ENCODE results near the gene GLOD4. TPM values are rescaled to one million over a fixed set of nuclear protein-coding genes. Genes with fewer than 3 reads are reported as not detected.

Gene GLOD4
- total and polyA plus RNA-seq, 2 donors (not counting 1 experiment from before 2014, with no cell fraction given), result 31.7 to 62.8 TPM

GRCh38 chr17:753418-753817, 28.7 kb downstream of the GLOD4 start:
- Histone ChIP-seq H3K36me3 (ENCODE audit: control insufficient read depth, insufficient read depth, low read length) (no peaks in the 10 kb centered on the region), H3K79me2 (ENCODE audit: control insufficient read depth, insufficient read depth, low read length) (peaks cover 26% of the 10 kb centered on the region), H3K27ac (ENCODE audit: insufficient read depth, low read length) (no peak overlapping the region), H3K9ac (ENCODE audit: insufficient read depth, low read length) (no peak overlapping the region), H4K20me1 (ENCODE audit: control insufficient read depth, extremely low read depth, insufficient read depth, low read length) (no peaks in the 10 kb centered on the region), H3K4me3 (replicated peaks in 1 of 4; ENCODE audit: control extremely low read depth in 1 of 4, insufficient read depth in 1 of 4, low read depth in 3 of 4, low read length in 4 of 4) (no peak overlapping the region), H3K27me3 (ENCODE audit: control insufficient read depth, insufficient read depth, low read length) (no peaks in the 10 kb centered on the region), H2AFZ (ENCODE audit: low read length) (no peak overlapping the region), H3K4me1 (ENCODE audit: control insufficient read depth, extremely low read depth, insufficient read depth, low read length) (peaks cover 4% of the 10 kb centered on the region), H3K4me2 (ENCODE audit: extremely low read depth, insufficient read depth, low read length) (no peak overlapping the region), H3K9me3 (ENCODE audit: control insufficient read depth, insufficient read depth, low read depth, low read length) (no peaks in the 10 kb centered on the region)
- TF ChIP-seq CTCF (conservative IDR thresholded peaks at IDR 0.05 in 1 of 2, IDR thresholded peaks at IDR 0.05 in 1 of 2; ENCODE audit: low read depth in 1 of 2, low read length in 2 of 2), result no peak
- no peak for TF ChIP-seq EZH2 (IDR thresholded peaks at IDR 0.05; ENCODE audit: low read length, missing control alignments)
- no peak for DNase-seq (ENCODE audit: low read depth in 2 of 2)

GRCh38 chr17:752620-753219, 29.4 kb downstream of the GLOD4 start:
- Histone ChIP-seq H3K9ac (ENCODE audit: insufficient read depth, low read length) (peak overlapping the region; percentile 73), H3K4me1 (ENCODE audit: control insufficient read depth, extremely low read depth, insufficient read depth, low read length) (peaks cover 4% of the 10 kb centered on the region), H3K79me2 (ENCODE audit: control insufficient read depth, insufficient read depth, low read length) (peaks cover 29% of the 10 kb centered on the region), H3K9me3 (ENCODE audit: control insufficient read depth, insufficient read depth, low read depth, low read length) (no peaks in the 10 kb centered on the region), H2AFZ (ENCODE audit: low read length) (peak overlapping the region; percentile 88), H3K27me3 (ENCODE audit: control insufficient read depth, insufficient read depth, low read length) (no peaks in the 10 kb centered on the region), H3K27ac (ENCODE audit: insufficient read depth, low read length) (peak overlapping the region; percentile 80), H3K4me3 (replicated peaks in 1 of 4; ENCODE audit: control extremely low read depth in 1 of 4, insufficient read depth in 1 of 4, low read depth in 3 of 4, low read length in 4 of 4) (peak overlapping the region; percentile 75 to 89 (median 80)), H4K20me1 (ENCODE audit: control insufficient read depth, extremely low read depth, insufficient read depth, low read length) (no peaks in the 10 kb centered on the region), H3K4me2 (ENCODE audit: extremely low read depth, insufficient read depth, low read length) (peak overlapping the region; percentile 90), H3K36me3 (ENCODE audit: control insufficient read depth, insufficient read depth, low read length) (peaks cover 3% of the 10 kb centered on the region)
- DNase-seq (ENCODE audit: low read depth in 2 of 2), result peak; percentile 68 to 73
- TF ChIP-seq CTCF (conservative IDR thresholded peaks at IDR 0.05 in 1 of 2, IDR thresholded peaks at IDR 0.05 in 1 of 2; ENCODE audit: low read depth in 1 of 2, low read length in 2 of 2), result no peak

- H3K9me3 ChIP-seq (ENCODE audit: control insufficient read depth, insufficient read depth, low read depth, low read length), result no peaks in the 10 kb centered on the region
- DNase-seq (ENCODE audit: low read depth in 2 of 2), result peak; percentile 74 to 87
- peak within 1 kb of the TSS; percentile 78 to 89 (median 84) for H3K4me3 ChIP-seq (replicated peaks in 1 of 4; ENCODE audit: control extremely low read depth in 1 of 4, insufficient read depth in 1 of 4, low read depth in 3 of 4, low read length in 4 of 4)
- H3K4me1 ChIP-seq (ENCODE audit: control insufficient read depth, extremely low read depth, insufficient read depth, low read length), result peaks cover 4% of the 10 kb centered on the region
- peaks cover 3% of the 10 kb centered on the region for H3K36me3 ChIP-seq (ENCODE audit: control insufficient read depth, insufficient read depth, low read length)
- peak within 1 kb of the TSS; percentile 90 for H3K4me2 ChIP-seq (ENCODE audit: extremely low read depth, insufficient read depth, low read length)
- H3K79me2 ChIP-seq (ENCODE audit: control insufficient read depth, insufficient read depth, low read length), result peaks cover 29% of the 10 kb centered on the region
- H3K27me3 ChIP-seq (ENCODE audit: control insufficient read depth, insufficient read depth, low read length), result no peaks in the 10 kb centered on the region
- H3K27ac ChIP-seq (ENCODE audit: insufficient read depth, low read length), result peak within 1 kb of the TSS; percentile 80
- H2AFZ ChIP-seq (ENCODE audit: low read length), result peak within 1 kb of the TSS; percentile 88
- TF ChIP-seq EZH2 (IDR thresholded peaks at IDR 0.05; ENCODE audit: low read length, missing control alignments), result no peak
- peak; percentile 85 to 92 for TF ChIP-seq CTCF (conservative IDR thresholded peaks at IDR 0.05 in 1 of 2, IDR thresholded peaks at IDR 0.05 in 1 of 2; ENCODE audit: low read depth in 1 of 2, low read length in 2 of 2)
- H4K20me1 ChIP-seq (ENCODE audit: control insufficient read depth, extremely low read depth, insufficient read depth, low read length), result no peaks in the 10 kb centered on the region
- peak within 1 kb of the TSS; percentile 90 for H3K9ac ChIP-seq (ENCODE audit: insufficient read depth, low read length)
Observed at GRCh38 chr17:752002-752619, 30.0 kb downstream of the GLOD4 start, which contains the start of gene GEMIN4. Gene GEMIN4 (minus strand): TSS chr17:752264. CDS start chr17:752142, 122 bp downstream.

Data from fibroblast of lung (primary cell).